Left lobe of liver (tissue), 2 donors: Measurements from ENCODE around the gene ZIC2. TPM values are rescaled to one million over a fixed set of nuclear protein-coding genes. Genes with fewer than 3 reads are reported as not detected.
"Not testable (repeated sequence)": the region's sequence is repeated elsewhere in the genome, so short reads cannot be mapped to it uniquely, and the experiment has no call there.

Source experiments
- ATAC-seq: fragments of 200-7000 bp; cut with Tn5 transposase; one replicate; pipeline ENCODE4 v1.9.1; 2020; ENCODE audit warnings: mild to moderate bottlenecking, moderate library complexity
- DNase-seq: peaks from one replicate; pipeline ENCODE4 v3.0.0-alpha.2; 2020; ENCODE audit warnings: low spot score
- total RNA-seq: library from RNA; stranded (reverse); gene quantifications from one replicate; pipeline ENCODE4 v1.2.1, GENCODE V29; 2021
- donor health status: DM: no; HTN: no; CAD: no; lungs with moderate emphysema.
- donor health status: DM: no; HTN: yes; CAD: no.

The ZIC2 gene
- total RNA-seq, 1 donor from 2014 or later: 0.38 TPM

GRCh38 chr13:99996381-99996973 is 14.9 kb downstream of the ZIC2 start:
- DNase-seq (no peak), ATAC-seq (no peak)

DNA sequence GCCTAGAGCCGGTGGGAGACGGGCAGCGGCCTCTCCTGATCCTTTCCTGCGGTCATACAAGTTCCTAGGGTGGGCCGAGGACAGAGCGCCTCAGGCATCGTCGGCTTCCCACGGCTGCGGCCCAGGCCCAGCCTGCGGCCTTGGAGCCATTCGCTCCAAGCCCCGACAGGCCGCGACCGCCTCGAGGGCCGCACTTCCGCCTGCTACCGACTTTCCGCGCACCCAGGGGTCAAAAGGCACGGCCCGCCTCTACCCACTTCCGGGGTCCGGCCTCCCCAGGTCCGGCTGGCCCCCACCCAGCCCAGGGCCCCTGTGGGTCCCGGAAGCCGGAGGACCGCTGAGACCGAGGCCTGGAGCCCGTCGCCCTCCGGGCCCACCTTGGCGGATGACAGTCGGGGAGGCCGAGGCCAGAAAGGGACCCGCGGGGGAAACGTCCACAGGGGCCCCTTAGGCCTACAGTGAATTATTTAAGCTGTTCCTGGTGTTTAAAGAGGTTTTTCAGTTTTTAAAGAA is 16.2 kb downstream of the ZIC2 start:
- no peak for ATAC-seq
- DNase-seq: no peak

GRCh38 chr13:99998261-99998660 is 16.7 kb downstream of the ZIC2 start:
- DNase-seq: no peak
- no peak for ATAC-seq

DNA sequence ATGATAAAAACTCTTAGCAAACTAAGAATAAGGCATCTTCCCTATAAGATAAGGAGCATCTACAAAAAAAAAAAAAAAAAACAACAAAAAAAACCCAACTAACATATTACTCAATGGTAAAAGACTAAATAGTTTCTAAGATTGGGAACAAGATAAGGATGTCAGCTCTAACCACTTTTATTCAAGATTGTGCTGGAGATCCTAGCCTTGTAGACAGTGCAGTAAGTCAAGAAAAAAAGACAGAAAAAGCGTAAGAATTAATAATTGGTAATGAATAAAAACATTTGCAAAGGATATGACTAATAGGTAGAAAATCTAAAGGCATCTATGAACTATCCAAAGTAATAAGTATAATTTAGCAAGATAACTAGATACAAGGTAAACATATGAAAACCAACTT is 33.0 kb downstream of the ZIC2 start:
- no peak for DNase-seq
- ATAC-seq: no peak

GRCh38 chr13:100019780-100020356 is 38.3 kb downstream of the ZIC2 start:
- ATAC-seq: no peak
- no peak for DNase-seq

- no peak for DNase-seq
- ATAC-seq: no peak
Measured at GRCh38 chr13:100022798-100023197, 41.2 kb downstream of the ZIC2 start.

DNA sequence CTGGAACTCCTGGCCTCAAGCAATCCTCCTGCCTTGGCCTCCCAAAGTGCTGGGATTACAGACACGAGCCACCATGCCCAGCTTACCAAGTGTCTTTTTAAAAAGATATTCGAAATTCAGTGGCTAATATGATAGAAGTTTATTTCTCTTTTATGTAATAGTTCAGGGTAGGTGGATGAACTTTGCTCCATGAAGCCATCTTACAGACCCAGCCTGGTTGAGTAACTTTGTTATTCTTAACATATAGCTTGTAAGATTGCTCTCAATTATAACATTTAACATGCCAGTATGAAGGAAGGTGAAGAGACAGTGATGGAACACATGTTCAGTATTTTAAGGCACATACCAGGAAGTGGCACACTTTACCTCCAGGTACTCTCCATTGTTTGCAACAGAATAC is 42.4 kb downstream of the ZIC2 start:
- DNase-seq: no peak
- ATAC-seq: no peak

GRCh38 chr13:100029933-100030332 is 48.3 kb downstream of the ZIC2 start:
- DNase-seq (no peak), ATAC-seq (no peak)

- ATAC-seq, DNase-seq: not testable (repeated sequence)
Measured at GRCh38 chr13:100032642-100033041, 51.1 kb downstream of the ZIC2 start.

DNA sequence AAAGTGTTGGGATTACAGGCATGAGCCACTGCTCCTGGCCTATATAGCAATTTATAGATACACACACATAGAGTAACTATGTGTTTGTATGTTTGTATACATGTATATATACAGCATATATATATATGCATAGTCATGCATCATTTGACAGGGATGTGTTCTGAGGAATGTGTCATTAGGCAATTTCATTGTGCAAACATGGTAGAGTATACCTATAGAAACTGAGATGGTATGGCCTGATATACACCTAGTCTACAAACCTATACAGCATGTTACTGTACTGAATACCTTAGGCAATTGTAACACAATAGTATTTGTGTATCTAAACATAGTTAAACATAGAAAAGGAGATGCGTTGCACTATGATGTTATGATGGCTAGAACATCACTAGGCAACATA is 54.4 kb downstream of the ZIC2 start:
- no peak for DNase-seq
- no peak for ATAC-seq

Other genes starting within 250 kb of the ZIC2 start
- not detected for gene ZIC5, start 10.0 kb upstream of the ZIC2 start, total RNA-seq
- gene PCCA, start 107.3 kb downstream of the ZIC2 start, total RNA-seq: 83.5 TPM